C4-2B (cell line): Measurements from ENCODE around the gene GNA15.
"Not testable (repeated sequence)": the region's sequence is repeated elsewhere in the genome, so short reads cannot be mapped to it uniquely, and the experiment has no call there.

ENCODE experiments used
- H3K27ac ChIP-seq: fragments of 450-650 bp; 2 replicates; pipeline ENCODE4 v1.5.1; 2017
- ZFX ChIP-seq: fragments of 450-650 bp; IDR thresholded peaks from 2 replicates; pipeline ENCODE4 v1.6.1; 2017
- TF ChIP-seq, protein P1 (sequence below): fragments of 450-650 bp; conservative IDR thresholded peaks from 2 replicates; pipeline ENCODE4 v1.5.1; 2017; ENCODE audit warnings: mild to moderate bottlenecking

The GNA15 gene, protein sequence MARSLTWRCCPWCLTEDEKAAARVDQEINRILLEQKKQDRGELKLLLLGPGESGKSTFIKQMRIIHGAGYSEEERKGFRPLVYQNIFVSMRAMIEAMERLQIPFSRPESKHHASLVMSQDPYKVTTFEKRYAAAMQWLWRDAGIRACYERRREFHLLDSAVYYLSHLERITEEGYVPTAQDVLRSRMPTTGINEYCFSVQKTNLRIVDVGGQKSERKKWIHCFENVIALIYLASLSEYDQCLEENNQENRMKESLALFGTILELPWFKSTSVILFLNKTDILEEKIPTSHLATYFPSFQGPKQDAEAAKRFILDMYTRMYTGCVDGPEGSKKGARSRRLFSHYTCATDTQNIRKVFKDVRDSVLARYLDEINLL

DNA sequence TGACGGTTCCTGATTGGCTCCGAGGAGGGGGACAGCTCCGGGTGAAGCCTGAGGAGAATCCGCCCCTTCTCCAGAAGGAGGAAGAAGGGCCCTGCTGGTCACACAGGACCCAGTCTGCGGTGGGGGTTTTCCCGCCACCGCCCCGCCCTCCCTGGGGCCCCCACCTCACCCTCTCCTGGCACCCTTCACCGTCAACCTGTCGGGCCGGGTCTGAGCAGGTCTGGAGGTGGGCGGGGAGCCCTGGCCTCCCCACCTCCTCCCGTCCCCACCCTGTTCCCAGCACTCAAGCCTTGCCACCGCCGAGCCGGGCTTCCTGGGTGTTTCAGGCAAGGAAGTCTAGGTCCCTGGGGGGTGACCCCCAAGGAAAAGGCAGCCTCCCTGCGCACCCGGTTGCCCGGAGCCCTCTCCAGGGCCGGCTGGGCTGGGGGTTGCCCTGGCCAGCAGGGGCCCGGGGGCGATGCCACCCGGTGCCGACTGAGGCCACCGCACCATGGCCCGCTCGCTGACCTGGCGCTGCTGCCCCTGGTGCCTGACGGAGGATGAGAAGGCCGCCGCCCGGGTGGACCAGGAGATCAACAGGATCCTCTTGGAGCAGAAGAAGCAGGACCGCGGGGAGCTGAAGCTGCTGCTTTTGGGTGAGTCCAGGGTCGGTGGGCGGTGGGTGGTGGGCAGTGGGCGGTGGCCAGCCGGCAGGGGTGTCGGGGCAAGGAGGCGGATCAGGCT, at the start of gene GNA15:
TSS of gene GNA15 (plus strand) at position 73 of the 723 bp plus-strand sequence. CDS start at position 491, 418 bp downstream.
- TF ChIP-seq, protein P1, sequence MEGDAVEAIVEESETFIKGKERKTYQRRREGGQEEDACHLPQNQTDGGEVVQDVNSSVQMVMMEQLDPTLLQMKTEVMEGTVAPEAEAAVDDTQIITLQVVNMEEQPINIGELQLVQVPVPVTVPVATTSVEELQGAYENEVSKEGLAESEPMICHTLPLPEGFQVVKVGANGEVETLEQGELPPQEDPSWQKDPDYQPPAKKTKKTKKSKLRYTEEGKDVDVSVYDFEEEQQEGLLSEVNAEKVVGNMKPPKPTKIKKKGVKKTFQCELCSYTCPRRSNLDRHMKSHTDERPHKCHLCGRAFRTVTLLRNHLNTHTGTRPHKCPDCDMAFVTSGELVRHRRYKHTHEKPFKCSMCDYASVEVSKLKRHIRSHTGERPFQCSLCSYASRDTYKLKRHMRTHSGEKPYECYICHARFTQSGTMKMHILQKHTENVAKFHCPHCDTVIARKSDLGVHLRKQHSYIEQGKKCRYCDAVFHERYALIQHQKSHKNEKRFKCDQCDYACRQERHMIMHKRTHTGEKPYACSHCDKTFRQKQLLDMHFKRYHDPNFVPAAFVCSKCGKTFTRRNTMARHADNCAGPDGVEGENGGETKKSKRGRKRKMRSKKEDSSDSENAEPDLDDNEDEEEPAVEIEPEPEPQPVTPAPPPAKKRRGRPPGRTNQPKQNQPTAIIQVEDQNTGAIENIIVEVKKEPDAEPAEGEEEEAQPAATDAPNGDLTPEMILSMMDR: no peak
- TF ChIP-seq ZFX: no peak
- no peak within 1 kb of the TSS for H3K27ac ChIP-seq

DNA sequence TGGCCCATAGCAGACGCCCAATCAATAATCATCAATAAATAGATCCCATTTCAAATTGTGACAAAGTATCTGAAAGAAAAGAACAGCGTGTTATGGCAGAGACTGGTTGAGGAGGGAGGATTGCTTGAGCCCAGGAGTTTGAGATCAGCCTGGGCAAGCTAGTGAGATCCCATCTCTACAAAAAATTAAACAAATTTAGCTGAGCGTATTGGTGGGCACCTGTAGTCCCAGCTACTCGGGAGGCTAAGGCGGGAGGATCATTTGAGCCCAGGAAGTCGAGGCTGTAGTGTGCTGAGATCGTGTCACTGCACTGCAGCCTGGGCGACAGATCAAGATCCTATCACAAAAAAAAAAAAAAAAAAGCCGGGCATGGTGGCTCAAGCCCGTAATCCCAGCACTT, 48.1 kb upstream of the GNA15 start:
- TF ChIP-seq, protein P1: no peak
- no peak for TF ChIP-seq ZFX
- no peak overlapping the region for H3K27ac ChIP-seq

DNA sequence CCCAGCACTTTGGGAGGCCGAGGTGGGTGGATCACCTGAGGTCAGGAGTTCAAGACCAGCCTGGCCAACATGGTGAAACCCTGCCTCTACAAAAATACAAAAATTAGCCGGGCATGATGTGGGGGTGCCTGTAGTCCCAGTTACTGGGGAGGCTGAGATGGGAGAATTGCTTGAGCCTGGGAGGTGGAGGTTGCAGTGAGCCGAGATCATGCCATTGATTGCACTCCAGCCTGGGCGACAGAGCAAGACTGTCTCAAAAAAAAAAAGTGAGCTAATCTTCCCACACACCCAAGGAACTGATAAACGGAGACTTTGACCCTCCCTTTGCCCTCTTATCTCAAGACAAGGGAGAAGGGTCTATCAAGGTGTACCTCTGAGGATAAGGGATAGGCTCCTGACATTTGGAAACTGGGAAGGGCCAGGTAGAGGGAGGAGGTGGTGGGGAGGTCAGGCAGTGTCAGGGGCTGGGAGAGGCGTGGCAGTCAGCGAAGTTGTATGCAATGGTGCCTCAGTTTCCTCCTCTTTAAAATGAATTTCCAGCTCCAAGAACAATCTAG, 46.5 kb upstream of the GNA15 start:
- H3K27ac ChIP-seq: not testable (repeated sequence)

DNA sequence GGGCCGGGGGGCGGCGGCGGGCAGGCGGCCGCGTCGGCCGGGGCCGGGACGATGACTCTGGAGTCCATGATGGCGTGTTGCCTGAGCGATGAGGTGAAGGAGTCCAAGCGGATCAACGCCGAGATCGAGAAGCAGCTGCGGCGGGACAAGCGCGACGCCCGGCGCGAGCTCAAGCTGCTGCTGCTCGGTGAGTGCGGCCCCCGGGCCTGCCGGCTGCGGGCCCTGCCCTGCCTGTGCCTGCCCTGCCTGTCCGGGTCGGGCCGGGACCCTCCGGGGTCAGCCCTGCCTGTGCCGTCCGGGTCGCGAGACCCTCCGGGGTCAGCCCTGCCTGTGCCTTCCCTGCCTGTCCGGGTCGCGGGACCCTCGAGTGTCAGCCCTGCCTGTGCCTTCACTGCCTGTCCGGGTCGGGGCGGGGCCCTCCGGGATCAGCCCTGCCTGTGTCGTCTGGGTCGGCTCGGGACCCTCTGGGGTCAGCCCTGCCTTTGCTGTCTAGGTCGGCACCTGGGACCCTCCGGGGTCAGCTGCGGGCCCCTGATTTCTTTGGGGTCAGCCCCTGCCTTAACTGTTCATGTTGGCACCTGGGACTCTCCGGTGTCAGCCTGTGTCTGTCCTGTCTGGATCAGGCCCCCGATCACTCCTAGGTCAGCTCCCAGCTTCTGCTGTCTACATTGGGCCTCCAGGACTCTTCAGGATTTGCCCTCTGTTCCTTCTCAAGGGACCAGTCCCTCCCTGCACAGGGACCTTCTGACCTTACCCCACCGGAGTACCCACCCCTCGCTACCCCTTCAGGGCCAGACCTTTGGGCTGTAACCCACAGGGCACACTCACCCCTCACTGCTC, 41.0 kb upstream of the GNA15 start:
- peak overlapping the region; percentile 85 for H3K27ac ChIP-seq
- TF ChIP-seq, protein P1: no peak
- TF ChIP-seq ZFX: peak; percentile 61; the same call in 1 of the 2 replicates

DNA sequence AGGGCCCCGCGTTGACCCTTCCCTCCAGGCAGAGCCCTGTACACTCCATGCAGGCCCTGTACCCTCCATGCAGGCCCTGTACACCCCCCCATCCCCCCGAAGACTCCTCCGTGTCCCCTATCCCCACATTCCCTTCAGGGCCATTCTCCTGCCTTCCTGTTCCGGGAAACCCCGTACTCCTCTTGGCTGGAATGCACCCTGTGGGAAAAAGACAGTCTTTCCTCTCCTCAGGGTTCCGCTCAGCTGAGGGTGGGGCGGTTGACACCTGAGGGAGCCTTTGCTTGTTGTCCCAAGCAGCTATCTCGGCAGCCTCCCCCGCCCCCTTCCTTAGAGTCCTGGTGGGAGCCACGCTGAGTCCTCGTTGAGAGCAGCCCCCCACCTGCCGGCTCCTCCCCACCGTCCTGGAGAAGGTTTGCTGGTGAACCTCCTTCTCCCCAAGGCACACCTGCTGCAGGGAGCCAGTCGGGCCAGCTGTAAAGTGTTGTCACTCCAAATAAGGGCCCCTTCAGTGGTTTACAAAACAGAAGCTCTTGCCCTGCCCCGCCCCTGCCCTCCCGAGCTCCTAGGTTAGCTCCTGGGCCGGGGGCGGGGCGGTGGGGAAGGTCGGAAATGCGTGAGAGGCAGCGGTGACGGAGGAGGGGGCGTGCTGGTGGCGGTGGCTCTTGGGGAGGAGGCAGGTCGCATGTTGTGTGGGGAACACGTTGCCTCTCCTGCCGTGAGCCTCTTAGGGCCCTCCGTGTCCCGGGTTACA, 40.2 kb upstream of the GNA15 start:
- H3K27ac ChIP-seq: peak overlapping the region; percentile 85
- TF ChIP-seq, protein P1: no peak
- TF ChIP-seq ZFX: no peak

DNA sequence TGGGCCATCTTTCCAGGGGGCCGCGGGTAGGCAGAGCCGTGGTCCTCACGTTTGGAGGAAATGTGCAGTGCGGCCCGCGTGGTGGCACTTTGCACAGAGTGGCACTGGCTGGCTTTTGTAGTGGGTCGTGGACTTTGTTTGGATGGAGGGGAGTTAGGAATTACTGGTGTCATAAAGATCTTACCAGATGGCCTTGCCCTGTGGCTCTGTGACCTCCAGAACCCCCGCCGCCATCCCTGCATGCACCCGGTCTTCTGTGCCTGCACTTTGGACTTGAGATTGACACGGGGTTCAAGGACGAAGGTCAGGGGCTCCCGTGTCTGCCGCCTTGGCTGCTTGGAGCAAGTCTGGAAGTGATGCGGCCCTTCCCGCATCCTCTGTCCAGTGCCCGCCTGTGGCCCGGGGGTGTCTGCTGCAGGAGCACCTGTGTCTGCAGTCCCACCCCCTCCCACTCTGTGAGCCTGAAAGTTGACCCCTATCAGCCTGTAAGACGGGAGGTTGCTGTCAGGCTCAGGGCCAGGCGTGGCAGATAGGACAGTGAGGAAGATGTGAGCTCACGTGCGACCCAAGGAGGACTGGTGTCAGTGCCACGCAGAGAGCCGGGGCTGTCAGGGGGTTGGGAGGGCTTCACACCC, 39.4 kb upstream of the GNA15 start:
- peak overlapping the region; percentile 85 for H3K27ac ChIP-seq
- no peak for TF ChIP-seq ZFX
- TF ChIP-seq, protein P1: no peak
